Astrocyte of the cerebellum (primary cell): Measurements from ENCODE around the gene GALNT10.

Experiments
- DNase-seq: peaks from one replicate; pipeline ENCODE4 v3.0.0-alpha.2; 2011; ENCODE audit warnings: low read depth
- H3K4me3 ChIP-seq: 2 replicates; pipeline ENCODE4 v1.5.1; 2011; ENCODE audit warnings: mild to moderate bottlenecking, low read depth, low read length, moderate library complexity
- CTCF ChIP-seq: IDR thresholded peaks from 2 replicates; pipeline ENCODE4 v1.5.1; 2012; ENCODE audit warnings: low read length, low read depth, moderate library complexity, mild to moderate bottlenecking; ENCODE audit errors: missing control alignments
- in situ Hi-C: cut with HindIII; loops from 2 replicates; pipeline ENCODE4 v1.10.0; 2017; ENCODE audit warnings: low sequenced_read_pairs

Gene GALNT10

GRCh38 chr5:154317916-154318315 is 127.4 kb downstream of the GALNT10 start:
- in situ Hi-C loops = no loop called here
- DNase-seq = no peak
- H3K4me3 ChIP-seq = no peak overlapping the region
- TF ChIP-seq CTCF = no peak

GRCh38 chr5:154318691-154319090 is 128.2 kb downstream of the GALNT10 start:
- no peak for TF ChIP-seq CTCF
- in situ Hi-C loops = no loop called here
- no peak overlapping the region for H3K4me3 ChIP-seq
- no peak for DNase-seq

- DNase-seq = no peak
- in situ Hi-C loops = no loop called here
- H3K4me3 ChIP-seq = no peak overlapping the region
- no peak for TF ChIP-seq CTCF
Measured at GRCh38 chr5:154319736-154320135, 129.2 kb downstream of the GALNT10 start.

GRCh38 chr5:154320224-154321089 is 129.9 kb downstream of the GALNT10 start:
- in situ Hi-C loops = no loop called here
- H3K4me3 ChIP-seq = no peak overlapping the region
- TF ChIP-seq CTCF = no peak
- no peak for DNase-seq

- no peak overlapping the region for H3K4me3 ChIP-seq
- in situ Hi-C loops = no loop called here
- TF ChIP-seq CTCF = no peak
- DNase-seq = no peak
Measured at GRCh38 chr5:154321546-154321945, 131.0 kb downstream of the GALNT10 start.

- TF ChIP-seq CTCF = no peak
- DNase-seq = no peak
- H3K4me3 ChIP-seq = no peak overlapping the region
- in situ Hi-C loops = no loop called here
Measured at GRCh38 chr5:154324033-154324432, 133.5 kb downstream of the GALNT10 start.
